Kidney epithelial cell (primary cell): ENCODE data around the gene PMFBP1. TPM values are rescaled to one million over a fixed set of nuclear protein-coding genes. Genes with fewer than 3 reads are reported as not detected.

Source experiments
- DNase-seq: peaks from one replicate; pipeline ENCODE4 v3.0.0-alpha.2; 2010; ENCODE audit warnings: low read depth
- H3K27me3 ChIP-seq: 2 replicates; pipeline ENCODE4 v1.6.0; 2011; ENCODE audit warnings: low read length; ENCODE audit not compliant: control insufficient read depth, insufficient read depth
- H3K36me3 ChIP-seq: 2 replicates; pipeline ENCODE4 v1.5.1; 2011; ENCODE audit warnings: low read length; ENCODE audit not compliant: control insufficient read depth, insufficient read depth
- H3K4me3 ChIP-seq: 2 replicates; pipeline ENCODE4 v1.5.1; 2011; ENCODE audit warnings: low read depth, mild to moderate bottlenecking, control low read depth, low read length
- CTCF ChIP-seq: IDR thresholded peaks from 2 replicates; pipeline ENCODE4 v1.5.1; 2011; ENCODE audit warnings: mild to moderate bottlenecking, moderate library complexity, low read length, control low read depth, inconsistent platforms; ENCODE audit not compliant: insufficient read depth, poor library complexity, severe bottlenecking
- total RNA-seq: library from RNA; depleted of rRNA; stranded (reverse); fragments of >200 nt; gene quantifications from 2 replicates; pipeline ENCODE4 v1.2.3, GENCODE V29; 2015

The PMFBP1 gene
- total RNA-seq, 1 donor from 2014 or later = not detected

GRCh38 chr16:72107371-72107770 lies 64.6 kb downstream of the PMFBP1 start:
- no peaks in the 10 kb centered on the region for H3K27me3 ChIP-seq
- no peak overlapping the region for H3K4me3 ChIP-seq
- TF ChIP-seq CTCF = no peak
- DNase-seq = no peak
- peaks cover 7% of the 10 kb centered on the region for H3K36me3 ChIP-seq

- peaks cover 7% of the 10 kb centered on the region for H3K36me3 ChIP-seq
- H3K4me3 ChIP-seq = no peak overlapping the region
- TF ChIP-seq CTCF = no peak
- H3K27me3 ChIP-seq = no peaks in the 10 kb centered on the region
- no peak for DNase-seq
Measured at GRCh38 chr16:72105978-72106377, 66.0 kb downstream of the PMFBP1 start.

GRCh38 chr16:72104905-72105304 lies 67.0 kb downstream of the PMFBP1 start:
- TF ChIP-seq CTCF = no peak
- DNase-seq = no peak
- Histone ChIP-seq H3K4me3 (no peak overlapping the region), H3K27me3 (no peaks in the 10 kb centered on the region), H3K36me3 (peaks cover 7% of the 10 kb centered on the region)

GRCh38 chr16:72101195-72101594 lies 70.8 kb downstream of the PMFBP1 start:
- no peak overlapping the region for H3K4me3 ChIP-seq
- TF ChIP-seq CTCF = no peak
- no peak for DNase-seq
- H3K36me3 ChIP-seq = peaks cover 7% of the 10 kb centered on the region
- no peaks in the 10 kb centered on the region for H3K27me3 ChIP-seq

GRCh38 chr16:72099377-72099818 lies 72.6 kb downstream of the PMFBP1 start:
- no peaks in the 10 kb centered on the region for H3K27me3 ChIP-seq
- no peak for DNase-seq
- no peak overlapping the region for H3K4me3 ChIP-seq
- TF ChIP-seq CTCF = peak; percentile 49
- H3K36me3 ChIP-seq = peaks cover 2% of the 10 kb centered on the region

GRCh38 chr16:72098936-72099335 lies 73.0 kb downstream of the PMFBP1 start:
- Histone ChIP-seq H3K4me3 (no peak overlapping the region), H3K27me3 (no peaks in the 10 kb centered on the region), H3K36me3 (peaks cover 2% of the 10 kb centered on the region)
- TF ChIP-seq CTCF = no peak
- DNase-seq = no peak
